GM21528 (cell line): Measurements from ENCODE around the gene THAP6.

Source experiments
- ATAC-seq: cut with Tn5 transposase; IDR thresholded peaks from one replicate; pipeline ENCODE4 v1.9.1; 2021; ENCODE audit warnings: mild to moderate bottlenecking, moderate library complexity; ENCODE audit not compliant: unreplicated experiment, low FRiP score

THAP6 gene

DNA sequence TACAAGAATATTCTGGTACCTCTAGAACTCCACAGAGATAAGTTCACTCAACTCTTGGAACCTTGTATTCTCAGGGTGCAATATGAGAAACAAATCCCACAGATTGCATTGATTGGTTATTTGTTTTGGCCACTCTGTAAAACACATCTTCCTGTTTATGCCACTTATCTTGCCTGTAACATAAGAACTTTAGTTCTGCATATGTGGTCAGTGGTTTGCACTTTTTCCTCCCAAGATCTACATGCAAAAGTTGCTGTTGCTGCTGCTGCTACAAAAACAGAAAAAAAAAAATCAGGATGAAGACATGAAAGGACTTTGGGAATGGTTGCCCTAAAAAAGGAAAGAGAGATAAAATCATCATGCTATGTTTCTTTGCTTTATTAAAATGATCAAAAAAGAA, 51.2 kb downstream of the THAP6 start:
- ATAC-seq = no peak

DNA sequence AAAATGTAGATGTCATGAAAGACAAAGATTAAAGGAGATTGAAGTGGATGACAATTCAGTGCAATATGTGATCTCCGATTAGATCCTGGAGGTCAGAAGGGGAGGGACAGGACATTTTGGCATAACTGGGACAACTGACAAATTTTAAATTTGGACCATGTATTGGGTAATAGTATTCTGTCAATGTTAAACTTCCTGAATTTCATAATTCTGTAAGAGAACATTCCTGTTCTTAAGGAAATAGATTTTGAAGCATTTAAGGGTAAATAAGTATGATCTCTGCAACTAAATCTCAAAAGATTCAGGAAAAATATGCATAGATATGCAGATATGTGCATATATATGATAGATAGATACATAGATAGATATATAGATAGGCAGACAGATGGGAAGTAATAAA, 52.6 kb downstream of the THAP6 start:
- ATAC-seq = no peak

DNA sequence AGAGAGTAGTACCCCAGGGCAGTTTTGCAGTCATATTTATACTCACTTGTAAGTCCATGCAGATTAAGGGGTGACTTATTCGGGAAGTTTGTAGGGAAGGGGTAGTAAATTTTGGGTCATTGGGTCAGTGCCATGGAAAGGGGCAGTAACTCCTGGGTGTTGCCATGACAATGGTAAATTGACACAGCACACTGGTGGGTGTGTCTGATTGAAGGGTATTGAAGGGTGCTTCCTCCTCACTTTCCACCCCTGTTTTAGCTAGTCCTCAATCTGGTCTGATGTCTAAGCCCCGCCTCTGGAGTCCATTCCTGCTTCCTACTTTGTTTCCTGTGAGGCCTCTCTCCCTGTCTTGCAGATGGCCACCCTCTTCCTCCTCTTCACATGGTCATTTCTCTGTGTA, 53.5 kb downstream of the THAP6 start:
- no peak for ATAC-seq
